ENCODE measurements around the gene BCORL1. TPM values are rescaled to one million over a fixed set of nuclear protein-coding genes. Genes with fewer than 3 reads are reported as not detected.
A peak's percentile ranks its signal among the peaks of the same experiment; 100 is the strongest.

The BCORL1 gene
- total RNA-seq (1 to 10 TPM; 4.8 to 5.2 TPM), polyA plus RNA-seq (ENCODE audit: insufficient read length in 2 of 2) (10 to 100 TPM; 13.8 to 15.5 TPM)
- long read RNA-seq, donor 1, result 0 reads
- long read RNA-seq, donor 2, result 0 reads
- long read RNA-seq, donor 3, partial matches to known transcripts, result 5 of 5 reads
- long read RNA-seq, donor 3, other reads (novel, unspliced or antisense), result 0 of 5 reads
- long read RNA-seq, donor 4, partial matches to known transcripts, result 0 of 1 reads
- long read RNA-seq, donor 4, other reads (novel, unspliced or antisense), result 0 of 1 reads

DNA sequence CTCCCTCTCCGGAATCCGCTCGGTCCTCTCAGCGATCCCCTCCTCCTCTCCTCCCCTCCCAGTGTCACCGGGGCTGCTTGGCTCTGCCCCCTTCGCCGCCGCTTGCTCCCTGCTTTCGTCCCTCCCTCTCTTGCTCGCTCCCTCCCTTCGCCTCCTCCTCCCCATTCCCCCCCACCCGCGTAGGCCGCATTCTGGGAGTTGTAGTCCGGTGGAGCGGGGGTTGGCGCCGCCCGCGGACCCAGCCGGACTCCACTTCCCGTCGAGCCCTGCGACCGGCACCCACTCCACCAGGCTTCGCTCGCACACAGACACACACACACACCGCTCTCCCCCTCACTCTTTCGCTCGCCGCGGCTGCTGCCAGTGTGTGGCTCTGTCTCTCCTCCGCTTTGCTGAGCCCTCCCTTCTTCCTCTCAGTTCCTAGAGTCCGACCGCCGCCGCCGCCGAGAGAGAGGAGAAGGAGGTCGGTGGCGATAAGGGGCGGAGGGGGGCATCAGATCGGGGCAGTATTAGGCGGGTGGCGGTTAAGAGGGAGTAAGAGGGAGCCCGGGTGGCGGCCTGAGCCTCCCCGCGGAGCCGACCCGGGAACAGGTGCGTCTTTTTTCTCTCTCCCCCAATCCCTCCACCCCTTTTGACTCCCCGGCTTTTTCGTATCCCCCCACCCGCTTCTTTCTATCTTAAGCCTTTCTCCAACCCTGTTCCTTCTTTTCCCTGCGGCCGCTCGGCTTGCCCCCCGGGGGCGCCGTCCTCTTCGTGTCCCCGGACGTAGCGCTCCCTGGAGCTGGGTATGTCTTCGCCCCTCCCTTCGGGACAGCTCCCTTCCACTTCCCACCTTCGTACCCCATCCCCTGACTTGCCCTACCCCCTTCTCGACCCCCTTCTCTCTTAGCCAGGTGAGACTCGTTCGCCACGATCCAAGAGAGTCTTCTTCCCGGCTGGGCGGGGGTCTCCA, at the start of gene BCORL1:
Gene BCORL1, plus strand, starts transcription at position 336 of the 952 bp plus-strand sequence. CDS start 22,597 bp downstream, outside the sequence.
- 35% methylated on average over 48 of the region's 74 CpGs for WGBS (ENCODE audit: insufficient coverage)
- Histone ChIP-seq H3K27me3 (ENCODE audit: control insufficient read depth, insufficient read depth, low read length) (no peaks in the 10 kb centered on the region), H3K4me3 (ENCODE audit: low read depth, low read length) (no peak within 1 kb of the TSS), H3K4me1 (ENCODE audit: control insufficient read depth, insufficient read depth, low read length) (peaks cover 29% of the 10 kb centered on the region), H3K27ac (ENCODE audit: low read depth, low read length) (peak within 1 kb of the TSS; percentile 78), H3K36me3 (ENCODE audit: control insufficient read depth, insufficient read depth, low read length) (no peaks in the 10 kb centered on the region), H3K9me3 (ENCODE audit: control insufficient read depth, insufficient read depth, low read length) (no peaks in the 10 kb centered on the region)
- DNase-seq (ENCODE audit: low read depth in 4 of 6, low spot score in 6 of 6), result peak; percentile 60 to 97 (median 78)

DNA sequence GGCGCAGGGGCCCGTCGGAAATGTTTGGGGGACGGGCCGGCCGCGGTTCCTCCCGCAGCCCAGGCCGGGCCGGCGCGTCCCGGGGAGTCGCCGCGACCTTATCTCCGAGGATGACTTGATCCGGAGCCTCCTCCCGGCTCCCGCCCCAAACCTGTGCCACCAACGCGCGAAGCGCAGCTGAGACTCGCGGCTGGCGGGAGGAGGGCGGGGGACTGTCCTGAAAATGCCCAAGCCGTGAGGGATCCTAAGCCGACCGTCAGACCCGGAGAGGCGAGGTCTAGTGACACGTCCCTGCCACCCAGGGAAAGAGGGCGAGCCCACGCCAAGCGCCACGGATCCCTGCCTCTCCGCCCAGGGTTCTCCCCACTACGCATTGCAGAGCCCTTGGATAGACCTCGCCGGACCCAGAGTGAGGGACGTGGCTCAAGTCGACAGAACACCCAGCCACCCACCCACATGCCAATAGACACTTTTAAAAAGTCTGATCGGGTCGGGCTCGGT, 49.6 kb upstream of the BCORL1 start:
- H3K4me1 ChIP-seq (ENCODE audit: control insufficient read depth, insufficient read depth, low read length), result peaks cover 8% of the 10 kb centered on the region
- DNase-seq (ENCODE audit: low read depth in 4 of 6, low spot score in 6 of 6), result peak in 2 of 6 donors; percentile 32 to 34
- peaks cover 1% of the 10 kb centered on the region for H3K36me3 ChIP-seq (ENCODE audit: control insufficient read depth, insufficient read depth, low read length)
- H3K4me3 ChIP-seq (ENCODE audit: low read depth, low read length), result peak overlapping the region; percentile 24
- H3K9me3 ChIP-seq (ENCODE audit: control insufficient read depth, insufficient read depth, low read length), result no peaks in the 10 kb centered on the region
- H3K27me3 ChIP-seq (ENCODE audit: control insufficient read depth, insufficient read depth, low read length), result no peaks in the 10 kb centered on the region
- H3K27ac ChIP-seq (ENCODE audit: low read depth, low read length), result no peak overlapping the region
- 25% methylated on average over 44 of the region's 47 CpGs for WGBS (ENCODE audit: insufficient coverage)

DNA sequence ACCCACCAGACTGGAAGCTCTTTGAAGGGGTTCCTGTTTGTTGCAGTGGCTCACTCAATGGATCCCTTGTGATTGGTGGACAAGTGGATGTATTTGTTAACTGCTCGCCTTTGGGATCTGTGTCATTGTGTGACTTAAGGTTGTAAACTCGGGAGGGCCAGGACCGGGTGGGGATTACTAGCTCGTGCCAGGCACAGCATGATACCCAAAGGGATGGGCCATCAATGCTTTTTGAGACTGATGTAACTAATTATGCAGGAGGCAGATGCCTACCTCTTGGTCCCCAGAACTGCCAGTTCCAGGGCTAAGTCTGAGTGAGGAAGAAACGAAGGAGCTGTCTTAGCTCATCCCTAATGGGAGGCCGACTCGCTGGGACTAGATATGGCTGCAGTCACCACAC, 48.7 kb upstream of the BCORL1 start:
- DNase-seq (ENCODE audit: low read depth in 4 of 6, low spot score in 6 of 6), result no peak
- H3K4me3 ChIP-seq (ENCODE audit: low read depth, low read length), result no peak overlapping the region
- no peaks in the 10 kb centered on the region for H3K9me3 ChIP-seq (ENCODE audit: control insufficient read depth, insufficient read depth, low read length)
- H3K4me1 ChIP-seq (ENCODE audit: control insufficient read depth, insufficient read depth, low read length), result peaks cover 8% of the 10 kb centered on the region
- H3K27ac ChIP-seq (ENCODE audit: low read depth, low read length), result no peak overlapping the region
- 34% methylated on average over 7 of the region's 7 CpGs for WGBS (ENCODE audit: insufficient coverage)
- no peaks in the 10 kb centered on the region for H3K27me3 ChIP-seq (ENCODE audit: control insufficient read depth, insufficient read depth, low read length)
- no peaks in the 10 kb centered on the region for H3K36me3 ChIP-seq (ENCODE audit: control insufficient read depth, insufficient read depth, low read length)

DNA sequence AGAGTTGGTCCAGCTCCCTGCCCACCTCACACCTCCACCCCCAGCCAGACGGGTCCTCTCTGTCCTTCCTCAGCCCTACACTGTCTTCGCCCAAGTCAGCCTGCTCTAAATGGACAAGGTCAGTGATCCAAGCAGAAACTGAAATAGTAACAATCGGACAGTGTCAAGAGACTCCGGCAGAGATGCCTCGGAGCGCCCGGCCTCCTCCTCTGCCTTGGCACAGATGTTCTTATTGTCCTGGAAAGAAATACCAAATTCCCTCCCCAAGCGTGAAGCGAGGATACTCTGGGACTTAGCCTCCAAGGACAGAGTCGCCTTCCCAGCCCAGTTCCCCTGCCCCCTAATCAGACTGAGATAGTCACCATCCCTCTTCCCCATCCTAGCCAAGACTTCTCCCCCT, 48.0 kb upstream of the BCORL1 start:
- Histone ChIP-seq H3K27me3 (ENCODE audit: control insufficient read depth, insufficient read depth, low read length) (no peaks in the 10 kb centered on the region), H3K4me3 (ENCODE audit: low read depth, low read length) (no peak overlapping the region), H3K4me1 (ENCODE audit: control insufficient read depth, insufficient read depth, low read length) (peaks cover 8% of the 10 kb centered on the region), H3K9me3 (ENCODE audit: control insufficient read depth, insufficient read depth, low read length) (no peaks in the 10 kb centered on the region), H3K27ac (ENCODE audit: low read depth, low read length) (no peak overlapping the region), H3K36me3 (ENCODE audit: control insufficient read depth, insufficient read depth, low read length) (no peaks in the 10 kb centered on the region)
- no peak for DNase-seq (ENCODE audit: low read depth in 4 of 6, low spot score in 6 of 6)
- WGBS (ENCODE audit: insufficient coverage), result 29% methylated on average over 3 of the region's 10 CpGs

GRCh38 chrX:129934952-129935351, 47.5 kb upstream of the BCORL1 start:
- Histone ChIP-seq H3K4me1 (ENCODE audit: control insufficient read depth, insufficient read depth, low read length) (peaks cover 8% of the 10 kb centered on the region), H3K36me3 (ENCODE audit: control insufficient read depth, insufficient read depth, low read length) (no peaks in the 10 kb centered on the region), H3K9me3 (ENCODE audit: control insufficient read depth, insufficient read depth, low read length) (no peaks in the 10 kb centered on the region), H3K4me3 (ENCODE audit: low read depth, low read length) (no peak overlapping the region), H3K27ac (ENCODE audit: low read depth, low read length) (no peak overlapping the region), H3K27me3 (ENCODE audit: control insufficient read depth, insufficient read depth, low read length) (no peaks in the 10 kb centered on the region)
- DNase-seq (ENCODE audit: low read depth in 4 of 6, low spot score in 6 of 6), result no peak
- WGBS (ENCODE audit: insufficient coverage), result 24% methylated on average over 2 of the region's 5 CpGs

GRCh38 chrX:129938081-129938480, 44.4 kb upstream of the BCORL1 start:
- Histone ChIP-seq H3K36me3 (ENCODE audit: control insufficient read depth, insufficient read depth, low read length) (no peaks in the 10 kb centered on the region), H3K4me3 (ENCODE audit: low read depth, low read length) (no peak overlapping the region), H3K9me3 (ENCODE audit: control insufficient read depth, insufficient read depth, low read length) (no peaks in the 10 kb centered on the region), H3K27me3 (ENCODE audit: control insufficient read depth, insufficient read depth, low read length) (no peaks in the 10 kb centered on the region), H3K4me1 (ENCODE audit: control insufficient read depth, insufficient read depth, low read length) (peaks cover under 1% of the 10 kb centered on the region), H3K27ac (ENCODE audit: low read depth, low read length) (no peak overlapping the region)
- WGBS (ENCODE audit: insufficient coverage), result 41% methylated on average over 4 of the region's 4 CpGs
- no peak for DNase-seq (ENCODE audit: low read depth in 4 of 6, low spot score in 6 of 6)

DNA sequence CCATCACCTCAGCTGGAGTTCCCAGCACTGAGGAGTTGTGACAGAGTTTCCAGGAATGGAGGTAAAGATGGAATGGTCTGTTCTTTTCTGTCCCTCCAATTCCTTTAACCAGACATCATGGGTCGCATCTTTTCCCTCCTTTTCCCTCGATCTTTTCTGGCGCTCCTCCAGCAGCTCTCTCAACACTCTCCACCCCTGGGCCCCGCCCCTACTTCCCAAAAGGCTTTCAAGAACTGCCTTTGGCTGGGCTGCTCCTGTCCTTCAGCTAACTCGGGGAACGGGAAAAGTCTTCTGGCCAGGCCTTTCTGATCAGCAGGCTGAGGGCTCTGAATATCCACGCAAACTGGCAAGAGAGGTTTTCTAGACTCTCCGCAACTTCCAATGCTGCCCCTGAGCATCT, 42.4 kb upstream of the BCORL1 start:
- no peaks in the 10 kb centered on the region for H3K27me3 ChIP-seq (ENCODE audit: control insufficient read depth, insufficient read depth, low read length)
- no peak for DNase-seq (ENCODE audit: low read depth in 4 of 6, low spot score in 6 of 6)

GRCh38 chrX:129940721-129941120, 41.7 kb upstream of the BCORL1 start:
- WGBS (ENCODE audit: insufficient coverage), result no CpG with 5 or more reads among the region's 2 CpGs

More for the DNA sequence above, 42.4 kb upstream of the BCORL1 start:
- WGBS (ENCODE audit: insufficient coverage), result 27% methylated on average over 7 of the region's 8 CpGs
- H3K9me3 ChIP-seq (ENCODE audit: control insufficient read depth, insufficient read depth, low read length), result no peaks in the 10 kb centered on the region
- no peak overlapping the region for H3K27ac ChIP-seq (ENCODE audit: low read depth, low read length)
- H3K4me1 ChIP-seq (ENCODE audit: control insufficient read depth, insufficient read depth, low read length), result no peaks in the 10 kb centered on the region
- no peaks in the 10 kb centered on the region for H3K36me3 ChIP-seq (ENCODE audit: control insufficient read depth, insufficient read depth, low read length)
- no peak overlapping the region for H3K4me3 ChIP-seq (ENCODE audit: low read depth, low read length)

DNA sequence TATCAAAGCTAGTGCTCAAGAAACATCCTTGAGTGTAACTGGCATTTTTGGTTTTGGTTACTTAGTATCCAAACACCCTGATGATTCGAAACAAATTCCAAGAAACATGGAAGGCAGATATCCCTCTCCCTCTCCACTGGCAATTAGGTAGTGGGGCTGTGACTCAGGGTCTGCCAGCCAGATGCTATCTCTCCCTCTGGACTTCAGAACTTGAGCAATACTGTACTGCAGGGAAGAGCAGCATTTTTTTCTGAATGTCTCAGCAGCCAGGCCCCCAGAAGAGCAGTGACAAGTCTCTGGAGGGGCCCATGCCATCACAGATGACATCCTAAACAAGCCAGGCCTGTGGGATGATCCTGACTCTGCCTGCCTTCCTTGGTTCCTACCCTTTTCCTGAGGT, 37.3 kb upstream of the BCORL1 start:
- no peak overlapping the region for H3K4me3 ChIP-seq (ENCODE audit: low read depth, low read length)
- 86% methylated on average over 1 of the region's 1 CpG for WGBS (ENCODE audit: insufficient coverage)
- no peak for DNase-seq (ENCODE audit: low read depth in 4 of 6, low spot score in 6 of 6)
- no peaks in the 10 kb centered on the region for H3K4me1 ChIP-seq (ENCODE audit: control insufficient read depth, insufficient read depth, low read length)
- no peaks in the 10 kb centered on the region for H3K27me3 ChIP-seq (ENCODE audit: control insufficient read depth, insufficient read depth, low read length)
- H3K36me3 ChIP-seq (ENCODE audit: control insufficient read depth, insufficient read depth, low read length), result no peaks in the 10 kb centered on the region
- H3K27ac ChIP-seq (ENCODE audit: low read depth, low read length), result no peak overlapping the region
- no peaks in the 10 kb centered on the region for H3K9me3 ChIP-seq (ENCODE audit: control insufficient read depth, insufficient read depth, low read length)

More at GRCh38 chrX:129940721-129941120, 41.7 kb upstream of the BCORL1 start:
- Histone ChIP-seq H3K4me1 (ENCODE audit: control insufficient read depth, insufficient read depth, low read length) (no peaks in the 10 kb centered on the region), H3K27ac (ENCODE audit: low read depth, low read length) (no peak overlapping the region), H3K36me3 (ENCODE audit: control insufficient read depth, insufficient read depth, low read length) (no peaks in the 10 kb centered on the region), H3K4me3 (ENCODE audit: low read depth, low read length) (no peak overlapping the region), H3K27me3 (ENCODE audit: control insufficient read depth, insufficient read depth, low read length) (no peaks in the 10 kb centered on the region), H3K9me3 (ENCODE audit: control insufficient read depth, insufficient read depth, low read length) (no peaks in the 10 kb centered on the region)
- no peak for DNase-seq (ENCODE audit: low read depth in 4 of 6, low spot score in 6 of 6)

Data from spinal cord (tissue), 10 donors.